HK-2 (cell line): Measurements from ENCODE around the gene NETO1.
A peak's percentile ranks its signal among the peaks of the same experiment; 100 is the strongest.

Experiments
- DNase-seq: peaks from one replicate; pipeline ENCODE4 v3.0.0-alpha.2; 2018; ENCODE audit not compliant: unreplicated experiment

NETO1 gene

DNA sequence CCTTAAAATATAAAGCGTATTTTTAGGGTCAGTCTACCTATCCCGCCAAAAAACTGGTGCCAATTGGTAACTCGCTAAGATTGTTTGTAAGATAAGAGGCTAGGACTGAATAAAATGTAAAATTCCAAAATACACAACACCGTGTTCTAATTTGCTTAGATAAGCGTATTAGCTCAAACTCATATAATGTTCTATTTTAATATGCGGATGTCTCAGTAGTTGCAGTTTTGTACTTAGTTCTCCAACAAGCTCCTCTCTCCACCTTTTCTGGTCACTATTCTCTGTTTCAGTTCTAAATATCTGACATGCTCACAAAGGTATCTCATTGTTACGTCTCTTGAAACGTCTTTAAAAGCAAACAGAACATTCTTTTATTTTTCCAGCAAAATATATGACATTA, 24.0 kb downstream of the NETO1 start:
- no peak for DNase-seq

DNA sequence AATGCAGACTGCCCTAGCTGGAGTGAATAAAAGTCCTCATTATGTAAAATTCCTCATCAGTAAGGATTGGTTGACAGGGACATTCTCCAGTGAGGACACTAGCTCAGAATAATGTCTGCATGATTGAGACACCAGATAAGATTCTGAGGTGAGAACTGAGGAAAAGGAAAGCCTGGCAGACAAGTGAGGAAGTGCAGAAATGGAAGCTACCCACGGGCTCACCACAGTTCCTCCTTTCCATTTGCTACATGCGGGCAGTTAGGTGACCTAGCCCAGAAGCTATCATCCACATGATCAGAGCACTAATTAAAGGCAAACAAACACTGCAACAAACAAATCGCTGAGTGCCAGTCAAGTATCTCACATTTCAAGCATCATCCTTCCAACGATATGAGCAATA, 27.7 kb downstream of the NETO1 start:
- no peak for DNase-seq

DNA sequence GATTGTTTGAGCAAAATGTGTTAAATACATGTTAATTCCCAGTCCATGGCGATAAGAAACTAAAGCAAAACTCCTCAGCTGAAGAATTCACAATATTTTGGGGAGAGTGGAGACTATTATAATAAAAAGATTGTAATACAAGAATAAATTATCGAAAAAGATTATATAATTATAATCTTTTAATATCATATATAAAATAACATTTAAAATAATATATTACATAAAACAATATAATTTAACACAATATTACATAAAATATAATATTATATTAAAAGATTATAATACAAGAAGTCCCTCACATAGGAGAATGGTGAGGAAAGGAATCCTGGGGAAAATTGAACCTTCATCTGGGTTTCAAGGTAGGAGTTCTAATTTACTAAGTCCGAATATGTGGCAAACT, 33.1 kb downstream of the NETO1 start:
- DNase-seq = no peak

DNA sequence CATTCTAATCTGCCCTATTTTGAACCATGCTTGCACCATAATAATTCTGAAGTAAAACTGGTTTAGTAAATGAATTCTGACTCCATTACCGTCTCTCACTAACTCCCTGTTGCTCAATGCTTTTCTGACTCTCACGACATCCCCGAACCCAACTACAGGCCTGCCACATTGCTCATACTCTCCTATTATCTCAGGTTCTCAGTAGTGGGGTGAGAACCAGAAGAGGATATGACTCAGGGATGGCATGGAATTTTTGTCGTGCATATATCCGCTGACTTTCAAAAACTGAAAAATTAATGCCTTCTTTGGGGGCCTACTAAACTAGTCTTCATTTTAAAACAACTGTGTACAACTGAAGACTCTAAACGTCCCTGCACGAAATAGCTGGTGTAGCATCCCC, 34.3 kb downstream of the NETO1 start:
- DNase-seq = no peak

DNA sequence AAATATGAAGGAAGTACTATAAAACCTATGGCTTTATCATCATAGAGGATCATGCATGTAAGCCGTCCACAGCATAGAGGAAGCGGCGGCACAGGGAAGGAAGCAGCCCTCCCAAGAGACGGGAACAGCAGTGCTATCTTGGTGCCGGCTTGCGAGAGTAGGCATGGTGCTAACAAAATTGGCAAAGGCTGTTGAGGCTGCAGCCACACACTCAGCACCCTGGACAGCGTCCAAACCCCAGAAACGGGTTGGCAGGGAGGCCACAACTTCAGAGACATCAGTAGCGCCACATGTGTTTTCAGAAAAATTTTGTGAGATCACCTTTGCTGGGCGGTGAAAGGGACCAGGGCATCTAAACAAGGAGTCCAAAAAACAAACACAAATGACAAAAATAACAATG, 37.7 kb downstream of the NETO1 start:
- DNase-seq = peak; percentile 2

DNA sequence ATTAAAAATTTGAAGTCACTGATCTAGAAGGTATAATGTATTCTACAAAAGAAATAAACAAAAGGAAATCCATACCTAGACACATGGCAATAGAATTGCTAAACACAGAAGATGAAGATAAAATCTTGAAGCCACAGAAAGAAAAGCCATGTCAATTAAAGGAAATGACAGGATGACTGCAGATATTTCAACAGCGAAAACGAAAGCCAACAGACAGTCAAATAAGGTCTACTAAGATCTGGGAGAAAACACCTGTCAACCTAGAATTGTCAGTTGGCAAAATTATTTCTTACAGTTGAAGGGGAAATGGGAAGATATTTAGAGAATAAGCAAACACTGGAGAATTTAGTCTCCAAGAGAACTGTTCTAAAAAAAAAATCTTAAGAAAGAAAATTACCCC, 39.2 kb downstream of the NETO1 start:
- DNase-seq = no peak

DNA sequence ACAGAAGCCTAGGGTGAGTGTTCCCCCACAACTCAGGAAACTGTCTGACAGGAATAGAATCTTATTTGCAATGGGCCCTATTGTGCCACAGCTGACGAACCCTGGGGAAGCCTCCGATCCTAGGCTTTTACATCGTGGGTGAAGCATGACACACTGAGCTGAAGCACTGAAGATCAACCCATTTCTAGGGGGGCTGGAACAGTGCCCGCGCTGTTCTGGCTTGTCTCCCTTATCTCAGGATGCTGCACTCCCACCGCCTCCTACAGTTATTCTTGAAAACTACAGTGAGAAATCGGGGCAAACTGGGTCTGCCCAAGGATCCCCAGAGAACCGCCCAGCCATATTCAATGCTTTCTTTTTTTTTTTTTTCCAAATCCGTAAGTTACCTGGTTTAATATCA, 41.1 kb downstream of the NETO1 start:
- no peak for DNase-seq

DNA sequence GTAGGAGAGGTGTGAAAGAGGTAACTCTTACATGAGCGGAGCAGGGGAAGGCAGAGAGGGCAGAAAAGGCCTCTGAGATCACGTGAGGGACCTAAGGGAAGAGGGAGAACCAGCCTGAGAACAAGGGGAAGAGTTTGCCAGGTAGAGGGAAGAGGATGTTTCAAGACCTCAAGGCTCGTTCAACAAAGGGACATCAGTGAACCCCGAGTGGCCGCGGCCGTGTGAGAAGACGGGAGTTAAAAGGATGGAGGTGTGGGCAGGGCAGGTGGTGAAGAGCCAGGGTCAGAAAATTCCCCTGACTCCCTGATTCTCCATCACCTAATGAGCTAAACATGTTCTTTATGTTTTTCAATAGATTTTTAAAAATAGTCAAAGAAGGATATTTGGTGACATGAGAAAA, 44.4 kb downstream of the NETO1 start:
- no peak for DNase-seq

DNA sequence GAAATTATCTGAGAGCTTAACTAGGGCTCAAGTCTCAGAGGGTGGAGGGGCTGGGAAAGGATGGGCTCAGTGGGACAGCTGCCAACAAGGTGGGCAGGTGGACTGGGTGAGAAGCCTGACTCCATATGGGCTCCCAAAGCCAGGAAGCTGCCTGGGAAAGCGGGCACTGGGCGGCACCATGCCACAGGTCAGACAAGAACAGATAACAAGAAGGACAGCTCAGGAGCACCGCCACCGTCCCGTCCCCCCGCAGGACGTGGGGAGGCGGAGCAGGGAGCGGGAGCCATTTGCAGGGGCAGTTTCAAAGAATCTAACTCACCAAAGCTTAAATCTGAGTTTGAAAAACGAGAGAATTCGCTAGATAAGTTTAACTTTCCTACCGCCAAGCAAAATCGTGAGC, 45.6 kb downstream of the NETO1 start:
- DNase-seq = no peak

DNA sequence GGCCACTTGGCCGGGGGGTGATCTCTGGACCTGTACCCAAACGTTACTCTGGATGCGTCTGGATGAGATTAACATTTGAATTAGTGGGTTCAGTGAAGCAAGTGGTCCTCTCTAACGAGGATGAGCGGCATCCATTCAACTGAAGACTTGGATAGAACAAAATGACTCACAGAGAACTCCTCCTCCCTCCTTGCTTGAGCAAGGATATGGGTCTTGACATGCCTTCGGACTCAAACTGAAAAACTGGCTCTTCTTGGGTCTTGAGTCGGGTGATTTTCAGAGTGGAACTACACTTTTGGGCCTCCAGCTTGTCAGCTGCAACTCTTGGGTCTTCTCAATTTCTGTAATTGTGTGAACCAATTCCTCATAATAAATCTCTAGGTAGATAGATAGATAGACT, 47.2 kb downstream of the NETO1 start:
- DNase-seq = no peak

DNA sequence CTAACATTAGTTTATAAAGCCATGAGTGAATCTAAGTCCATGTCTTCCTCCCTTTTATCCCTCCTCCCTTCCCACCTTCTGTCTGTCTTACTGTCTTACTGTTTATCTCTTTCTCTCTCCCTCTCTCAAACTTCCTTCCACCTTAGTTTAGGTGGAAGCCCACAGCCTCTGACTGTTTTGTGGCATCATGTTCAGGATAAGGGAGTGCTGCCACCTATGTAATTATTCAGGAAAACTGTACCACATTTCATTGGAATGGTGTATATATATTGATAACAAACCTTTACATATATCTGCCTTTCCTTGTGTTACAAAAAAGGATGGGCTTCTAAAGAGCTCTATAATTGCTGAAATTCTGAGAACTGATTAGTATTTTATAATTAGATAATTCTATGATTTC, 48.7 kb downstream of the NETO1 start:
- no peak for DNase-seq

DNA sequence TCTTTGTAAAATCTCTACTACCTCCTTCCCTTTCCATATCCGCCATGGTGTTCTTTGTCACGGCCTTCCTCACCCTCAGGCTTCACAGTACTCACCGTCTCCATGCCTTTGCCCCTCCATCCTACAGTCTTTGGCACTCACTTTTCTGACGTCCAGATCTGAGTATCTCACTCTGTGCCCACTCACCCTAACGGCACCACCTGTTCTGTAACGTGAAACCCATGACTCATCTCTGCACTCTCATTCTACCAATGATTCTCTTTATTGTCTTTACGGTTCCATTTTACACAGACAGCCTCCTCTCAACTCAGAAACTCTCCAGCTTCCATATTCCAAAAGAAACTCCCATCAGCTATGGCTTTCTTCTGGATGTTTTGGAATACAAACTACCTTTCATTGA, 56.7 kb downstream of the NETO1 start:
- no peak for DNase-seq

DNA sequence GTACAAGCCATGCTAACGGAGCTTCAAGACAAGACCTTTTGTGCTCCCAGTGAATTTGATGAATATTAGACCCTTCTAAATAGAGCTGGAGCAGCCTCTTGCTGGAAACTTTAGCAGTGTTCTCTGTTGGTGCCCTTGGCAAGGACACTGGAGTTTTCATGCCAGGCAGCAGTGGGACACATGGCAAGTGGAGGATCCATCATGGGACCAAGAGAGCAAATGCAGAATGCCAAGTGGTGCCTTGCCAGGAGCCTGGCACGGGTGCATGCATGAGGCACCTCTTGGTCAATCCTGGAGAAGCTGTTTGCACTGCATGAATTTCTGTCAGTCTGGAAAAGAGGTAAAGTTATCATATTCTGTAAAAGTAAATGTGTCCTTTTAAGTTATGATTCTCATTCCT, 59.1 kb downstream of the NETO1 start:
- DNase-seq = no peak

DNA sequence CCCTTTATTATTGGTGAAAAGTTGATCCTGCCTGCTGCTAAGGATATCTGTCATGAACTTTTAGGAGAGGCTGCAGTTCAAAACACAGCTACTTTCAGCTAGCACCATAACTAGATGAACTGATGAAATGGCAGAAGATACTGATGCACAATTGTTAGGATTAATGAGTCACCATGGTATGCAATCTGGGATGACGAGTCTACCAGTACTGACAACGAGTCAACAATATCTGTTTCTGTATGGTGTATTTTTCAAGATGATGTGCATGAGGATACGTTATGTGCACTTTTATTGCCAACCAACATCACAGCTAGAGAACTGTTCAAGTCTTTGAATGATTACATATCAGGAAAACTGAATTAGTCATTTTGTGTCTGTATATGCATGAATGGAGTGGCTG, 68.7 kb downstream of the NETO1 start:
- DNase-seq = no peak

DNA sequence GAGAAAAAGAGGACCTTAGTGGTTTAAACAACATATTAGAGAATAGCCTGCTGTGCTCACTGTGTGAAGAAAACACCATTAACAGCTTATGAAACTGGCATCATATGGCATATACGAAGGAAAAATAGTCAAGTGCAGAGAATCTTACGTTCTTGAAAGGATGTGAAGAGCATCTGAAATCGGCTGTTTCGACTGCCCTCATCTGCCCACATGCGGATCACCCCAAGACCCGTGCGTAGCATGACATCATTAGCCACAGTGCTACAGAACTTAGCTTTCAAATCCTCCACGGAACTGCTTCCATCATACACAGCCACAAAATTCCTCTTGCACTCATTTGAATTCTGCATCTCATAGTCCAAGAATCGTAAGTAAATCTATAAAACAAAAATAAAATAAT, 84.3 kb downstream of the NETO1 start:
- DNase-seq = no peak

DNA sequence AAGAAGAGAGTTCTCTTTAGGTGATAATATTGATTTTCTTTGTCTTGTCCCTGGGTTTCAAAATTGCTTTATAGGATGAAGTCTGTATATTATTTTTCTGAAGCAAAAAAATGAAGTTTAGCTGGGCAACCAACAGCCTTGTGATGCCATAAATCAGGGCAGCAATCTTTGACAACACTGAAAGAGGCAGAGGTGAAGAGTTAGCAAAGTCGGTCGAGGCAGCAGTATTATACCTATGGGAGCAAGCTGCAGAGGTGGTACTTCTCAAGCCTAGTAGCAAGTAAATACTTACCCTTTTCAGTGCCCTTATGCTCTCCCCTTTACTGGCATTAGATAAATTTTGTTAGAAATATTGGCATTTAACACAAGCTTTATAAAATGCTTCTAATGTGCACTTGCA, 92.9 kb downstream of the NETO1 start:
- no peak for DNase-seq

DNA sequence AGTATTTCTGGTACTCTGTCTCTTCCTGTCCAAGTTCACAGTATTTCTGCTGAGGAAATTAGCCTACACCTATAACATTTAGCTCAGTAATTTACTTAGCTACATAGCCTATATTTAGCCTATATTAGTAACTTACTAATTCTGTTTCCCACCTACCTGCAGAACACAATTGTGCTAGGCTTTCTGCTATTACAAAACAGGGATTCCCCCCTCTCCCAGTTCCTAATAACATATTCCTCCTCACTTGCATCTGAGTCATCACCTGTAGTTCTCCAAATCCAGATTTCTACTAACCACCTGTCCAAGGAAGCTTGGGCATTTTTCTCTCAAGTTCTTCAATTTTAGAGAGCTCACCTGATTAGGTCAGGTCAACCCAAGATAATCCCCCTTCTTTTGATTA, 94.9 kb downstream of the NETO1 start:
- DNase-seq = no peak

DNA sequence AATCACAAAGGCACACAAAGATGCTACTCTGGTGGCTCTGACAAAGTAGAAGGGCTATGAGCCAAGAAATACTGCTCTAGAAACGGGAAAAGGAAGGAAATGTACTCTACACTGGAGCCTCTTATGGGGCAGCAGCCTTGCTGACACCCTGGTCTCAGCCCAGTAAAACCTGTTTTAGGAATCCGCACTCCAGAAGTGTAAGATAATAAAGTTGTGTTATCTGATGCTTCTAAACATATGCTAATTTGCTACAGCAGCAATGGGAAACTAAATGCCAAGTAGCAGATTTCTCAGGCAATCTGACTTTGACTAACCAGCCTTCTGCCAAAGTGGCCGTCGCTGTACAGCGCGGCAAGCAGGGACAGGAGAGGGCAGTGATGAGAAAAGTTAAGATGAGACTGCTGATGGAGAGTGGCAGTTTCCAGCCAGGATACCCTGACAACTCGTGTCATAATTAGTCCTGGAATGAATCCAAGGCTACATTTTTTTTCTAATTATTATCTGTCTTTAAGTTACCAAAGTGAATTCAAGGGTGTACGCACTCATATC, 99.0 kb downstream of the NETO1 start:
- no peak for DNase-seq

DNA sequence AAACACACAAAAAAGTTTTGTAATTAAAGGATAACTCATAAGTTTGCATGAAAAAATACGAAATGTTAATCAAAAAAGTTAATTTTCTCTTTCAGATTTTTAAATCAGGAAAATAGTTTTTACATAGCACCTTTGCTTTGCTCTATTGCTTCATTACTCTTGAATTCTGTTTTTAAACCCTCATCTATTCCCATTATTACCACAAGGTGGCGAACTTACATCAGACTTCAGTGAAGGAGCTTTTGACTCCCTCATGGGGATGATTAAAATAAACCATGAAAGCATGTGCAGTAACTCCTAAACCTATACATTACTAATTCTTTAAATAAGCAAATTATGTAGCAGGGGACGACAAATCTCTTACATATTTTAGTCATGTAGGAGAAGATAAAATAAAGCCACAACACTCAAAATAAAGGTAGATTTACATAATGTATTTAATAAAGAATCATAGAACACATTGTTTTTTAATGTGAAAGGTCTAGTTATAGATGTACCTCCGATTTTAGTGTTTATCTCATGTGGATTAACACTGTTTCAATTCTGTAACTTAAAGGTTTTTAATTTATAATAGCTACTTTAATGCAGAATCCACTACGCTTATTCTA, 105.2 kb downstream of the NETO1 start:
- DNase-seq = no peak

DNA sequence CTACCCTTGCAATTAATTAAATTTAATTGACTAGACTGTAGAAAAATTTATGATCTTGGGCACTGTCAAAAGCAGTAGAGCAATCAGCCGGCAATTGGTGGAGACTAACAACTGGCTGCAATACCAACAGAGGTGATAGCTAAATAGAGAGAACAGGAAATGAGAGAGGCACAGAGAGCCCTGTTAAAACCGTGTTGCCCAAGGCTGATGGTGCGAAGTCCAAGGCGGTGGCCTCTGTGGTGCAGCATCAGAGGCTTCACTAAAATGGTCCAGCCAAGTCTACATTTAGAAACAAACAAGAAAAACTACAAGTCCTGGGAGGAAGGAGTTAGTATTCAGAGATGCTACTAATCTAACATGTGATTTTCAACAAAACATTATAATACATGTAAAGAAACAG, 115.6 kb downstream of the NETO1 start:
- DNase-seq = no peak

DNA sequence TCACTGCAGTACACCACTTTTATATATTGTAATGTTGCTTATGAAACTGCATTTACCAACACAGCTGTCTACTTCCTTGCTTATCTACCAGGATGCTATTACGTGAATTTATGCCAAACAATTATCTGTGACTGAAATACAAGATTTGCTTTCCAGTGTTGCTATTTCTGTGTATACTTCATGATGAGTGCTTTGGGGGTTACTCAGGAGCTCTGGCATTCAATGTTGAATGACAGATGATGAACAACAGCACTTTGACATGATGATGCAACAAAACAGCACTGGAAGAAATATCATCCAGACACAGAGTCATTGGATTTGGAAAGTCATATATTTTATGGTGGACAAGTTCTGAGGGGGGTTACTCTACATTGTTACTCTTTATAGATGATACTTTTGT, 125.8 kb downstream of the NETO1 start:
- no peak for DNase-seq

DNA sequence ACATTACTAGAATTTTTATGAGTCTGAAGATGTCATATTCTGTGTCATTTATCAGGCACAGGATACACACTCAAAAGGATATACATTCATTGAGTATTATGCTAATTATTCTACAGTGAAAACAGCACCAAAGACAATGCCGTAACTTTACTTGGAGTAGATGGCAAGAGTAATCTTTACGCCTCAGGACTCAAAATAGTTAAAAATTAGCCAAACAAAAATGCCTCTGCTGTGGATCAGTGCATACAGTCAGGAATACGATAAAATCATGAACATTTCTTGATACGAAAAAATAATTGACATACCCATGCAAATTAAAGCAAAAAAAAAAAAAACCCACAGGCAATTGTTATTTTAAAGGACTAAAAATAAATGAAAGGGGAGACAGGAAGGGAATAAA, 129.7 kb downstream of the NETO1 start:
- DNase-seq = no peak

DNA sequence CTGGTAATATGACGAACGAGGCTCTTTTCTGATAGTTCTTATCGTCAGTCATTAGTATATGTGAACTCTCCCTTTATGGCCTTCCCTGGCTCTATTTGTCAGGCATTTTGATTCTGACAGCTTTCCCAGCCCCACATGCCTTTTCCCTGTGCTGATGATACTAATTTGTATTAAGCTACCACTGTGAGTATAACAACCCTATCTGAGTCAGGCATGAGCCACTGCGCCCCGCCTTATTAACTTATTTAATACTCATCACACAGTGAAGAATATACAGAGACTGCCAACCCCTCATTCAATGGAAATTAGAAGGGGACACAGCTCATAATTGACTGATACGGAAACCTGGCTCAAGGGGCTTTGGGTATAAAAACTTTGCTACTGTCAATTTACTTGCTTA, 140.0 kb downstream of the NETO1 start:
- no peak for DNase-seq

DNA sequence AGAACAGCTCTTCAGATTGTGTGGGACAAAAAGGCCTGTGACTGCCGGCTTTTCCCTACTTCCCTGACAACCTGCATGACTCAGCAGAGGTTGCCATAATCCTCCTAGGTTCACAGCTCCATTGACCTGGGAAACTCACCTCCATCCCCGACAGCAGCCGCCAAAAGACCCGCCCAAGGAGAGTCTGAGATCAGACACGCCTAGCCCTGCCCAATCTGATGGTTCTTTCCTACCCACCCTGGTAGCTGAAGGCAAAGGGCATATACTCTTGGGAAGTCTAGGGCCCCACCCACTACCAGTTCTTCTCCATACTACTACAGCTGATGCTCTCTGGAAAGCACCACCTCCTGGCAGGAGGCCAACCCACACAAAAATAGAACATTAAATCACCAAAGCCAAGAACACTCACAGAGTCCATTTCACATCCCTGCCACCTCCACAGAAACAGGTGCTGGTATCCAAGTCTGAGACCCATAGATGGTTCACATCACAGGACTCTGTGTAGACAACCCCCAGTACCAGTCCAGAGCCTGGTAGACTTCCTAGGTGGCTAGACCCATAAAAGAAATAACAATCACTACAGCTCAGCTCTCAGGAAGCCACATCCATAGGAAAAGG, 140.6 kb downstream of the NETO1 start:
- no peak for DNase-seq
